NCI-H2029 treated with DMSO at 0.1 percent for 48 hours (cell line): ENCODE measurements around the gene PGR.

ENCODE experiments used
- DNase-seq: peaks from one replicate; lab custom pipeline; 2025; lab: John Stamatoyannopoulos, UW

Gene PGR

GRCh38 chr11:101129203-101129943, at the start of gene PGR:
PGR (minus strand) TSS chr11:101129813; CDS start chr11:101129070, 743 bp downstream.
- no peak for DNase-seq

GRCh38 chr11:101176381-101176780, 46.8 kb upstream of the PGR start:
- no peak for DNase-seq

DNA sequence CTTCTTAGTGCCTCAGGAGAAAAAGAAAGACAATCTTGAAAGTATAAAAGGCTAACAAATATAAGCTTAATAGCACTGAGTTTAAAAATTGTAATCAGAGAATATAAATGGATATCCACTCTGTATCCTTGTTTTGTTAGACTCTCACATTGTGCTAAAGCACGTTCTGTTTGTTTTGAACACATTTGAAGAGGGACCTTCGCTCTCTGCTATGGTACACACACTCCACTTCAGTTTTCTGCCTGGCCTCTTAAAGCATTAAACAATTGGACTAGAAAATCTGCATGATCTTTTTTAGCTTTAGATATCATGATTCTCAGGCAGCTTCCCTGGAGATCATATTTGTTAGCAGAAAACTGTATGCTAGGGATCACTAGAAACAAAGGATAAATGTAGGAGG, 40.3 kb upstream of the PGR start:
- DNase-seq = peak; percentile 50

DNA sequence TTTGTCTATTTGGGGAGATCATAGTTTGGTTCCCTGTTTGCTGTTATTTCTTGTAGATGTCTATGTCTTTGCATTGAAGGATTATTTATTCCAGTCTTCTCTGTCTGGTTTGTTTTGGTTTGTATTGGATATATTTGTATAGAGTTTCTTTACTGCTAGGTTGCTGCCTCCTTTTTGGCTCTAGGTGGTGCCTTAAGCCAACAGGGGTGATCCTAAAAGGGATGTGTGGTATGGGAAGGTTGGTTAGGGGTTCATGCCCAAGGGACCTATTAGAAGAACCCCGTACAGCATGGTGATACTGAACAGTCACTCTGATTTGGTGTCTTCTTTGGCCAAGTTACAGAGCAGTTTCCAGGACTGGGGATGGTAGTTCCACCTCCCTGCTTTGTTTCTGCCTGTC, 36.4 kb upstream of the PGR start:
- no peak for DNase-seq

GRCh38 chr11:101158119-101158518, 28.5 kb upstream of the PGR start:
- no peak for DNase-seq

DNA sequence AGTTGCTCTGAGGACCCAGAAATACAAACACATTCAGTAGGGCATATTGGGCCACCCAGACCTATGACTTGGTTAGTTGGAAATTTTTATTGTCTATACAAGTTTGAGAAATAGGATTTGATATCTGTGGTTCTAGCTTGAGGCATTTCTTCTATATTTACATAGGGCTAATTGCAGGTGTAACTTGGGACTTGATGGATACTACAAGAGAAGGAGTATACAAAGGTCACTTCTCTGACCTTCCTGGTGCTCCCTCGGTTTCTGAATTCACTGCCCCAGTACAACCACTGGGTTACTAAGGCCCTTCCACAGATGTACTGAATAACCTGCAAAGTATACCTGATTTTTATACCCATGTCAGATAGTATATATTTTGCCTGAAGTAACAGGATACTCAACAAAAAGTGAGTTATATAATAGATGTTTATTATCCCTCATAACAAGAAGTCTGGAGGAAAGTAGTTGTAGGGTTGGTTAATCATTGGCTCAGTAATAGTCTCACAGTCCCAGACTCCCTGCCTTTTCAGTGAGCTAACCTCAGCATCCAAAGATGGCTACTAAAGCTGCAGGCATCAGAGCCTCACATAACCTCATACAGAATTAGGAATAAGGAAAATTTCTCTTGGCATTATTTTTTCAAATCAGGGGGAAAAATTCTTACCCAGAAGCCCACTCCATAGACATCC, 8.8 kb upstream of the PGR start:
- DNase-seq = no peak

- DNase-seq = no peak
These were observed 3.6 kb upstream of the PGR start for GRCh38 chr11:101133190-101133589.

DNA sequence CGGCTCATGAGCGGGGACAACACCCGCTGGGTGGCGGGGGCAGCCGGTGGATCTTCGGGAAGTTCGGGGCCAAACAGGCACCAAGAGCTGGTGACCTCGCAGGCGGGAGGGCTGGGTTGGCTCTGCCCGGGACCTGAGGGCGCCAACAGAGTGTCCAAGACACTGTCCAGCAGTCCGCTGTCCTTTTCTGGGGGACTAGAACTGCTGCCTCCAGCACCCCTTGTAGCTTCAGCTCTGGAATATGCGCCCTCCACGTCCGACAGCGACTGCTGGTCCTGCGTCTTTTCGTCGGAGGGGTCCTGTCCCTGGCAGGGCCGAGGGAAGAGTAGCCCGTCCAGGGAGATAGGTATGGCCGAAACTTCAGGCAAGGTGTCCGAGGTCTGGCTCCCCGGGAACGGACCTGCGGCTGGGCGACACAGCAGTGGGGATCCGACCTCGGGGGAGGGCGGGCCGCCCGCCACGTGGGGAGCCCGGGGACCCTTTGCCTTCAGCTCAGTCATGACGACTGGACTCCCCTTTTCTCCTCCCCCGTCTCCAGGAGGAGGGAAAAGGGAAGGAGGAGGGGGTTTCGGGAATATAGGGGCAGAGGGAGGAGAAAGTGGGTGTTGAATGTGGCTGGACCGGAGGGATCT, 926 bp downstream of the PGR start:
- no peak for DNase-seq

DNA sequence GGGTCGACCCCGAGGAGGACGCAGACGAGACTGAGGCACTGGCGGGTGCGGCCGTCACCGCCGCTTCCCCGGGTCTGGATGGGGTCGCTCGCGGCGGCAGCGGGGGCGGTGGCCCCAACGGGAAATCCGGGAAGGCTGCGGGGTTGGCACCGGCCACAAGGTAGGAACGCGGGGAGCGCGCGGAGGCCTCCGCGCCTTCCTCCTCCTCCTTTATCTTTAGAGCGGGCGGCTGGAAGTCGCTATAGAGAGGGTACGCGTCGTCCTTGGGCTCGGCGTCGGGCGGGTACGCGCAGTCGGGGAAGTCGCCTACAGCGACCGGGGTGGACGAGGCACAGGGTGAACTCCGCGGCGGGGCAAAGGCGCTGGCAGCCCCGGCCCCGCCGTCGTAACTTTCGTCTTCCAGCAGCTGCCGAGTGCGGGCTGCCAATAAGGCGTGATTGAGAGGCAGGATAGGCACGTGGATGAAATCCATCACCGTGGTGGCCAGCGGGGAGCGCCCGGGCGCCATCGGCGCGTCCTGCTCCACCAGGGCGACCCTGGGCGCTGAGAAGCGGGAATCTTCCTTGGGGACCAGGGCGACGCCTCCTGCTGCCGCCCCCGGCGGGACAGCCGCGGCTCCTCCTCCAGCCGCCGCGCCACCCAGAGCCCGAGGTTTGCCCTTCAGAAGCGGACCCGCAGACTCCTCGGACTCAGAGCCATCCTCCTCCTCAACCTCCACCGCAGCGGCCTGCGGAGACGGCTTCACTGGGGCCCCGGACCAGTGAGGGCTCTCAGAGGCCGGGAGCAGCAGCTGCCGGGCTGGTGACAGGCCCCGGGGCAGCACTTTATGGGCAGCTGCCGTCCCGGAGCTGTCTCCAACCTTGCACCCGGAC, 1.7 kb downstream of the PGR start:
- no peak for DNase-seq

- DNase-seq = no peak
These were observed 2.4 kb downstream of the PGR start for GRCh38 chr11:101127197-101127698.

- DNase-seq = no peak
These were observed 2.9 kb downstream of the PGR start for GRCh38 chr11:101126551-101127196.

- no peak for DNase-seq
These were observed 13.9 kb downstream of the PGR start for GRCh38 chr11:101115671-101116160.

GRCh38 chr11:101113540-101113939, 16.1 kb downstream of the PGR start:
- DNase-seq = no peak

GRCh38 chr11:101104716-101105115, 24.9 kb downstream of the PGR start:
- no peak for DNase-seq

- no peak for DNase-seq
These were observed 26.2 kb downstream of the PGR start for GRCh38 chr11:101103433-101103832.

- no peak for DNase-seq
These were observed 29.0 kb downstream of the PGR start for GRCh38 chr11:101100601-101101000.

- no peak for DNase-seq
These were observed 33.4 kb downstream of the PGR start for GRCh38 chr11:101096036-101096704.

DNA sequence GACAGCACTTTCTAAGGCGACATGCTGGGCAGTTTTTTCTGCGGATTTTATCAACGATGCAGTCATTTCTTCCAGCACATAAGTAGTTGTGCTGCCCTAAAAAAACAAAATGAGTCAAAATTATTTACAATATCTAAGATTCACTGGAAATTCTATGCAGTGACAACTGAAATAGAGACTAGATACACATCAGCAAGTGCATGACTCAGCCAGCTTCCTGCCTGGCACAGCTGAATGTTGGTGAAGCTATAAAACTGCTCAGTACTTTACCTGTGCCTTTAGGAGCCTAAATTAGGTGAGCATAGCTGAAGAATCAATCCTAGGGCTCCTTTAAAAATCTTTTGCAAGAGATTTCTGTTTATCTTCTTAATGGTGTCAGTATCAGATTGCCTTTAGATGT, 37.8 kb downstream of the PGR start:
- DNase-seq = no peak

DNA sequence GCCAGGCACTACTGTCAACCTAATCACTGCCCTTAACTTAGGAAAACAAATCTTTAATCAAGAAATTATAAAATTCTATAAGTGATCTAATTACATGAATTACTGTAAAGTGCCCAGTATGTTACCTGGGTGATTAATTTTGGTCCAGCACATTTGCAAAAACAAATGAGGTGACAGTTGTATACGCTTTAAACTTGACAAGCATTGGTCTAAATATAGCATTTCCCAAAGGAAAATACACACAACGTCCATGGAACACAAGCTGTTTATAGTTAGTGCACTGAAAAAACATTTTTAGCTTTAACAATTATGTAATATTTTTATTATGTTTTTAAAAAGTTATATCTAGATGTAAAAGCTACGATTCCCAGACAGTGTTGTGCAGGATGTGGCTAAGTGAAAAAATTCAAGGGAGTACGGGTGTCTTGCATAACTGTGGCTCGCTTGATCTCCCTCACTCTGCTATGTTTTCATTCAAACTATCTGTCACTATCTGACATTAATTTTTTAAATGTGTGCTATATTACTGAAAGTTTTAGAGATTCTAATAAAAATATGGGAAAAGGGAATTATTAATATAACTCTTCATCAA, 38.8 kb downstream of the PGR start:
- no peak for DNase-seq

- no peak for DNase-seq
These were observed 46.3 kb downstream of the PGR start for GRCh38 chr11:101083335-101083734.
